OCI-LY7 (cell line): Measurements from ENCODE around the gene SNRPD2. TPM values are rescaled to one million over a fixed set of nuclear protein-coding genes. Genes with fewer than 3 reads are reported as not detected.

Experiments
- BruUV-seq: library from RNA; stranded (reverse); fragments of 400-500 nt; replicated peaks from 2 replicates; lab custom pipeline; 2021; lab: Mats Ljungman, UMichigan
- CTCF ChIA-PET: fragments of 300-600 bp; sonication (Branson Sonifier 250); formaldehyde crosslinking; loops from one replicate; lab custom pipeline; 2022; ENCODE audit warnings: antibody characterized with exemption; ENCODE audit not compliant: unreplicated experiment; lab: Charles Lee
- POLR2A ChIA-PET: fragments of 300-600 bp; sonication (Branson Sonifier 250); formaldehyde crosslinking; loops from one replicate; lab custom pipeline; 2022; ENCODE audit warnings: antibody characterized with exemption; lab: Charles Lee
- DNase-seq: peaks from one replicate; pipeline ENCODE4 v3.0.0-alpha.2; 2015; ENCODE audit warnings: low spot score
- H2AFZ ChIP-seq: fragments of 200-600 bp; sonication (generic), shearing (Covaris generic); 2 replicates; pipeline ENCODE4 v1.6.1; 2014; ENCODE audit warnings: mild to moderate bottlenecking, antibody characterized with exemption, low read length, moderate library complexity
- H3K27ac ChIP-seq: fragments of 200-600 bp; sonication (generic); 2 replicates; pipeline ENCODE4 v1.5.1; 2014; ENCODE audit warnings: mixed run types, low read depth, mild to moderate bottlenecking, moderate library complexity, low read length, inconsistent platforms; ENCODE audit not compliant: poor library complexity, severe bottlenecking
- H3K36me3 ChIP-seq: fragments of 200-600 bp; sonication (generic); 2 replicates; pipeline ENCODE4 v1.6.1; 2014; ENCODE audit warnings: mild to moderate bottlenecking, antibody characterized with exemption, low read length, moderate library complexity, mixed read lengths; ENCODE audit not compliant: insufficient read depth
- H3K4me1 ChIP-seq: fragments of 200-600 bp; sonication (generic); 2 replicates; pipeline ENCODE4 v1.5.1; 2014; ENCODE audit warnings: mild to moderate bottlenecking, low read length; ENCODE audit not compliant: insufficient read depth, poor library complexity, severe bottlenecking
- H3K4me2 ChIP-seq: fragments of 200-600 bp; sonication (generic); 2 replicates; pipeline ENCODE4 v1.6.1; 2014; ENCODE audit warnings: mild to moderate bottlenecking, low read length
- H3K4me3 ChIP-seq: fragments of 200-600 bp; sonication (generic); 2 replicates; pipeline ENCODE4 v1.5.1; 2014; ENCODE audit warnings: mild to moderate bottlenecking, low read depth, low read length; ENCODE audit not compliant: poor library complexity, severe bottlenecking
- H3K79me2 ChIP-seq: fragments of 200-600 bp; sonication (generic); 2 replicates; pipeline ENCODE4 v1.6.1; 2016; ENCODE audit warnings: low read depth, mild to moderate bottlenecking, low read length, moderate library complexity, mixed read lengths; ENCODE audit not compliant: insufficient read depth
- H3K9me2 ChIP-seq: fragments of 200-600 bp; sonication (generic); 2 replicates; pipeline ENCODE4 v1.6.1; 2016; ENCODE audit warnings: mild to moderate bottlenecking, low read length, mixed read lengths; ENCODE audit not compliant: insufficient read depth
- H3K9me3 ChIP-seq: fragments of 200-600 bp; sonication (generic); 2 replicates; pipeline ENCODE4 v1.6.1; 2014; ENCODE audit warnings: mild to moderate bottlenecking, mixed run types, low read length, mixed read lengths
- H4K20me1 ChIP-seq: fragments of 200-600 bp; sonication (generic); 2 replicates; pipeline ENCODE4 v1.6.1; 2014; ENCODE audit warnings: mild to moderate bottlenecking, antibody characterized with exemption, low read length, moderate library complexity, mixed read lengths; ENCODE audit not compliant: insufficient read depth
- CTCF ChIP-seq: fragments of 200-600 bp; sonication (generic); conservative IDR thresholded peaks from 2 replicates; pipeline ENCODE4 v1.5.1; 2014; ENCODE audit warnings: mild to moderate bottlenecking, antibody characterized with exemption, low read length, moderate library complexity, mixed read lengths
- EZH2phosphoT487 ChIP-seq: fragments of 200-600 bp; sonication (generic); IDR thresholded peaks from 2 replicates; pipeline ENCODE4 v1.6.1; 2018; ENCODE audit warnings: low read depth, borderline replicate concordance, mild to moderate bottlenecking, mixed run types, antibody characterized with exemption, low read length, moderate library complexity, mixed read lengths
- intact Hi-C: fragments of 100-400 bp; cut with micrococcal nuclease; formaldehyde crosslinking; loops from one replicate; pipeline ENCODE4 v1.10.0; 2022; ENCODE audit not compliant: unreplicated experiment
- total RNA-seq, 2 experiments: library from RNA; depleted of rRNA in 1 of 2; stranded (reverse); fragments of >200 nt in 1 of 2; shearing (Covaris generic) in 1 of 2; gene quantifications; 2 replicates each; pipeline ENCODE4 v1.2.3, GENCODE V29; 2014 to 2022

The SNRPD2 gene
- total RNA-seq, 2 experiments from 2014 or later, result 523 to 774 TPM

DNA sequence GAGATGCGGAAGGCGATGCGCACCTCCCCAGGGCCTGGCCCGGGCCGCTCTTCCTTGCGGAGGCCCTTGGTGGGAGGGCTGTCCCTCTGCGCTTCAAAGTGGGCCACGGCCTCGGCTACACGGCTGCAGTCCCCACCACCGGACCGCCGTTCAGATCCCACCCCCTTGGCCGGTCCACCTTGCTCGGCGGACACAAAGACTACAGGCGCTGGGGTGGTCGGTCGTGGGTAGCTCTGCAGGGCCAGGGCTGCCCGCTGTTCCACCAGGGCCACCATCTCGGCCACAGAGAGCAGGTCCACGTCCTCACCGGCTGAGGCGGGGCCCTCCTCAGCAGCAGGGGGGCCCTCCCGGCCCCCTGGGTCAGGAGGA, 20.9 kb upstream of the SNRPD2 start:
- POLR2A ChIA-PET, result no interaction called here
- CTCF ChIA-PET, result no interaction called here
- H3K79me2 ChIP-seq, result peaks cover 46% of the 10 kb centered on the region

DNA sequence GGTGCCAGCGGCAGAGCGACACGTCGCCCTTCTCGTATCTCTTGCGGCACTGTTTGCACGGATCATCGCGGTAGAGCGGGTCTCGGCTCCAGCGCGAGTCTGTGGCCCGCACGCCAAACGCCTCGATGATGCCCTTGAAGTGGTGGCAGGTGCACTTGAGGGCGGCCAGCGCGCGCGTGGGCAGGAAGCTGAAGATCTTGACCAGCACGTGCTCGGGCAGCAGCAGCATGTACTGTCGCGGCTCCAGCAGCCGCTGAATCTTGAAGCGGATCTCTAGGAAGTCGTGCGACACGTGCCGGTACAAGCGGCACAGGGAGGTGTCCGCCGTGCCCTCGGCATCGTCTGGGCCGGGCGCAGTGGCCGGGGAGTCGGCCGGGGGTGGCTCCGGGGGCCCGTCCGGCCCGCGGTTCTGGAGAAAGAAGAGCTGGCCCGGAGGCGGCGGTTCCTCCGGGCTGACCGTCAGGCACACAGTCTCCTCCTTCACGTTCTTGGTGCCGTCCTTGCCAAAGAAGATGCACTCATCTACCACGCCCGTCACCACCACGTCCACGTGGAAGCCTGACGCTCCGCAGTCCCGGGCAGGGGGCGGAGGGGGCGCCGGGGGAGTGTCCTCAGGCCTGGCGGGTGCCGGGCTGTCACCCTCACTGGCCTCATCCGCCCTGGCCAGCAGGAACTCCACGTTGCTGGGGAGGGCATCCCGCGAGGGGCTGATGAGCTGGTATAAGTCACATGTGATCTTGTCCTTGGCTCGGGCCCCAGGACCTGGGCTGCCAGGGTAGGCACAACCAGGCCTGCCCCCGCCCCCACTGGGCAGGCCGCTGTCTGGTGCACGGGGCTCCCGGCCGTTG, 20.3 kb upstream of the SNRPD2 start:
- peaks cover 26% of the 10 kb centered on the region for H3K36me3 ChIP-seq
- no peaks in the 10 kb centered on the region for H3K9me3 ChIP-seq
- no peak overlapping the region for H3K27ac ChIP-seq
- no peak overlapping the region for H2AFZ ChIP-seq
- ChIA-PET CTCF (no interaction called here), POLR2A (interaction anchor here (1.2 kb wide), 1 partner anchor 13 kb away, joined by 3 read pairs; no protein-coding TSS in a partner anchor)
- no peak overlapping the region for H3K4me3 ChIP-seq
- no peaks in the 10 kb centered on the region for H4K20me1 ChIP-seq
- peaks cover 59% of the 10 kb centered on the region for H3K4me1 ChIP-seq
- H3K4me2 ChIP-seq, result no peak overlapping the region
- intact Hi-C loops, result no loop called here
- BruUV-seq, result no TSS peak
- DNase-seq, result no peak
- TF ChIP-seq CTCF (no peak), EZH2phosphoT487 (no peak)
- H3K9me2 ChIP-seq, result no peaks in the 10 kb centered on the region
- H3K79me2 ChIP-seq, result peaks cover 46% of the 10 kb centered on the region

More for the DNA sequence above, 20.9 kb upstream of the SNRPD2 start:
- no peak overlapping the region for H3K4me2 ChIP-seq
- BruUV-seq, result no TSS peak
- no peak overlapping the region for H2AFZ ChIP-seq
- no peaks in the 10 kb centered on the region for H4K20me1 ChIP-seq
- H3K9me2 ChIP-seq, result no peaks in the 10 kb centered on the region
- peaks cover 26% of the 10 kb centered on the region for H3K36me3 ChIP-seq
- H3K4me1 ChIP-seq, result peaks cover 54% of the 10 kb centered on the region
- TF ChIP-seq EZH2phosphoT487 (no peak), CTCF (no peak)
- H3K4me3 ChIP-seq, result no peak overlapping the region
- H3K27ac ChIP-seq, result no peak overlapping the region
- H3K9me3 ChIP-seq, result no peaks in the 10 kb centered on the region
- no peak for DNase-seq
- intact Hi-C loops, result no loop called here
